Naive thymus-derived CD4-positive, alpha-beta T cell (primary cell): ENCODE data around the gene TFRC. TPM values are rescaled to one million over a fixed set of nuclear protein-coding genes. Genes with fewer than 3 reads are reported as not detected.
A peak's percentile ranks its signal among the peaks of the same experiment; 100 is the strongest.

ENCODE experiments used
- ATAC-seq: fragments of 150-1000 bp; cut with Tn5 transposase; 2 replicates; pipeline ENCODE4 v1.10.0; 2021; ENCODE audit warnings: mild to moderate bottlenecking, moderate library complexity
- CTCF ChIA-PET: fragments of 350-600 bp; sonication (Branson Sonifier 250); formaldehyde crosslinking; loops from one replicate; lab custom pipeline; 2021; ENCODE audit warnings: antibody characterized with exemption; lab: Charles Lee
- POLR2A ChIA-PET: fragments of 350-600 bp; sonication (Branson Sonifier 250); formaldehyde crosslinking; loops from one replicate; lab custom pipeline; 2021; ENCODE audit warnings: antibody characterized with exemption, inconsistent platforms; lab: Charles Lee
- DNase-seq, 9 donors: peaks; one replicate each; pipeline versions ENCODE4 v3.0.0 to v3.0.0-alpha.2; 2020 to 2022; ENCODE audit warnings: mixed read lengths in 1 of 9
- H3K27ac ChIP-seq: one replicate; pipeline ENCODE4 v1.7.0; 2013; ENCODE audit warnings: mild to moderate bottlenecking, low read depth, low read length, moderate library complexity
- H3K27me3 ChIP-seq, 2 donors: one replicate each; pipeline ENCODE4 v1.7.0; 2013; ENCODE audit warnings: low read length in 2 of 2, mild to moderate bottlenecking in 2 of 2, moderate library complexity in 2 of 2; ENCODE audit not compliant: control insufficient read depth in 2 of 2, insufficient read depth in 2 of 2
- H3K36me3 ChIP-seq, 3 experiments: 1 replicate in 2 of 3; 2 replicates in 1 of 3; pipeline ENCODE4 v1.7.0; 2013; ENCODE audit warnings: low read length in 3 of 3, mild to moderate bottlenecking in 3 of 3, moderate library complexity in 1 of 3; ENCODE audit not compliant: insufficient read depth in 3 of 3, control insufficient read depth in 2 of 3
- H3K4me1 ChIP-seq, 2 donors: one replicate each; pipeline ENCODE4 v1.7.0; 2013; ENCODE audit warnings: low read length in 2 of 2, mild to moderate bottlenecking in 2 of 2, moderate library complexity in 1 of 2; ENCODE audit not compliant: control insufficient read depth in 2 of 2, insufficient read depth in 2 of 2
- H3K4me3 ChIP-seq: 2 replicates; pipeline ENCODE4 v1.7.0; 2013; ENCODE audit warnings: mild to moderate bottlenecking, low read length
- H3K9me3 ChIP-seq, 3 experiments: 1 replicate in 2 of 3; 2 replicates in 1 of 3; pipeline ENCODE4 v1.7.0; 2013; ENCODE audit warnings: low read length in 3 of 3; ENCODE audit not compliant: control insufficient read depth in 2 of 3
- H3K27ac Mint-ChIP-seq, 9 donors: one replicate each; pipeline ENCODE4 v1.8.0; 2020 to 2022; ENCODE audit warnings: mixed read lengths in 9 of 9, mild to moderate bottlenecking in 8 of 9, moderate library complexity in 5 of 9, inconsistent platforms in 2 of 9
- H3K27me3 Mint-ChIP-seq, 5 donors: one replicate each; pipeline ENCODE4 v1.8.0; 2021 to 2022; ENCODE audit warnings: mixed read lengths in 5 of 5, mild to moderate bottlenecking in 1 of 5
- H3K36me3 Mint-ChIP-seq, 5 donors: one replicate each; pipeline ENCODE4 v1.8.0; 2020 to 2022; ENCODE audit warnings: mixed read lengths in 5 of 5, mild to moderate bottlenecking in 3 of 5, inconsistent platforms in 1 of 5
- H3K4me1 Mint-ChIP-seq, 7 donors: one replicate each; pipeline ENCODE4 v1.8.0; 2020 to 2022; ENCODE audit warnings: mixed read lengths in 7 of 7, mild to moderate bottlenecking in 3 of 7, inconsistent platforms in 1 of 7
- H3K4me3 Mint-ChIP-seq, 10 donors: one replicate each; pipeline ENCODE4 v1.8.0; 2020 to 2022; ENCODE audit warnings: mild to moderate bottlenecking in 10 of 10, mixed read lengths in 10 of 10, moderate library complexity in 6 of 10, inconsistent platforms in 2 of 10
- H3K9me3 Mint-ChIP-seq, 11 donors: one replicate each; pipeline ENCODE4 v1.8.0; 2020 to 2022; ENCODE audit warnings: mixed read lengths in 11 of 11, mild to moderate bottlenecking in 4 of 11, inconsistent platforms in 1 of 11, moderate library complexity in 1 of 11
- intact Hi-C, 2 donors: fragments of 100-400 bp; cut with micrococcal nuclease; formaldehyde crosslinking; loops; one replicate each; pipeline ENCODE4 v1.15.1; 2023
- polyA plus RNA-seq, 2 donors: library from polyadenylated mRNA; unstranded; fragments of 300-500 nt; fragmentation: Illumina TruSeq; gene quantifications; one replicate each; pipeline ENCODE4 v1.2.3, GENCODE V29; 2021
- total RNA-seq, 6 experiments: library from RNA in 5 of 6; stranded (reverse) in 5 of 6; gene quantifications; 1 replicate in 5 of 6; 2 replicates in 1 of 6; pipeline ENCODE4 v1.2.3 and lab custom pipeline; 2021 to 2026

Gene TFRC
- total and polyA plus RNA-seq, 7 experiments from 2014 or later, result 12.6 to 417 (median 60.2) TPM

GRCh38 chr3:196049653-196050052, 32.2 kb downstream of the TFRC start:
- Mint-ChIP-seq H3K4me1 (peaks cover 0 to 13% (median 0%) of the 10 kb centered on the region in 7 donors), H3K27ac (peak overlapping the region in 7 of 9 donors; percentile 14 to 49 (median 45)), H3K36me3 (peaks cover 8 to 57% (median 23%) of the 10 kb centered on the region in 5 donors), H3K4me3 (peak overlapping the region in 1 of 10 donors; percentile 4), H3K9me3 (no peaks in the 10 kb centered on the region), H3K27me3 (no peaks in the 10 kb centered on the region)
- intact Hi-C loops, result no loop called here
- DNase-seq (no peak), ATAC-seq (no peak)
- peaks cover 21 to 62% (median 45%) of the 10 kb centered on the region in 3 experiments for H3K36me3 ChIP-seq
- ChIA-PET CTCF (no interaction called here), POLR2A (interaction anchor here (1.2 kb wide), 1 partner anchor 17 kb away, joined by 4 read pairs; no protein-coding TSS in a partner anchor)
- no peak overlapping the region for H3K27ac ChIP-seq
- no peak overlapping the region for H3K4me3 ChIP-seq
- no peaks in the 10 kb centered on the region for H3K27me3 ChIP-seq
- H3K4me1 ChIP-seq, result no peaks in the 10 kb centered on the region
- H3K9me3 ChIP-seq, result no peaks in the 10 kb centered on the region

GRCh38 chr3:196048922-196049598, 32.8 kb downstream of the TFRC start:
- CTCF ChIA-PET, result interaction anchor here (0.7 kb wide), 1 partner anchor 24 kb away, joined by 3 read pairs; no protein-coding TSS in a partner anchor
- POLR2A ChIA-PET, result interaction anchor here (1.2 kb wide), 1 partner anchor 18 kb away, joined by 4 read pairs; no protein-coding TSS in a partner anchor
- Histone ChIP-seq H3K36me3 (peaks cover 20 to 57% (median 42%) of the 10 kb centered on the region in 3 experiments), H3K9me3 (no peaks in the 10 kb centered on the region), H3K27me3 (no peaks in the 10 kb centered on the region), H3K27ac (no peak overlapping the region), H3K4me1 (no peaks in the 10 kb centered on the region), H3K4me3 (no peak overlapping the region)
- Mint-ChIP-seq H3K27me3 (no peaks in the 10 kb centered on the region), H3K9me3 (no peaks in the 10 kb centered on the region), H3K4me3 (peak overlapping the region in 1 of 10 donors; percentile 4), H3K36me3 (peaks cover 8 to 56% (median 20%) of the 10 kb centered on the region in 5 donors), H3K4me1 (peaks cover 0 to 13% (median 0%) of the 10 kb centered on the region in 7 donors), H3K27ac (peak overlapping the region in 5 of 9 donors; percentile 14 to 49 (median 45))
- ATAC-seq (no peak), DNase-seq (no peak)
- intact Hi-C loops, result no loop called here

GRCh38 chr3:196047391-196048030, 34.4 kb downstream of the TFRC start:
- no peak overlapping the region for H3K4me3 ChIP-seq
- intact Hi-C loops, result no loop called here
- POLR2A ChIA-PET, result no interaction called here
- ATAC-seq, result no peak
- H3K36me3 Mint-ChIP-seq, result peaks cover 8 to 51% (median 23%) of the 10 kb centered on the region in 5 donors
- H3K27me3 Mint-ChIP-seq, result no peaks in the 10 kb centered on the region
- H3K9me3 Mint-ChIP-seq, result peaks cover 0 to 6% (median 0%) of the 10 kb centered on the region in 11 donors
- H3K36me3 ChIP-seq, result peaks cover 13 to 42% (median 33%) of the 10 kb centered on the region in 3 experiments
- no peaks in the 10 kb centered on the region for H3K9me3 ChIP-seq
- no peak overlapping the region for H3K4me3 Mint-ChIP-seq
- peak overlapping the region in 1 of 9 donors; percentile 9 for H3K27ac Mint-ChIP-seq
- DNase-seq, result no peak
- CTCF ChIA-PET, result no interaction called here
- H3K4me1 Mint-ChIP-seq, result peaks cover 0 to 11% (median 0%) of the 10 kb centered on the region in 7 donors
- no peaks in the 10 kb centered on the region for H3K27me3 ChIP-seq
- no peaks in the 10 kb centered on the region for H3K4me1 ChIP-seq
- no peak overlapping the region for H3K27ac ChIP-seq

GRCh38 chr3:196044513-196044912, 37.4 kb downstream of the TFRC start:
- Histone ChIP-seq H3K36me3 (peaks cover 1 to 13% (median 6%) of the 10 kb centered on the region in 3 experiments), H3K27ac (no peak overlapping the region), H3K4me1 (no peaks in the 10 kb centered on the region), H3K4me3 (no peak overlapping the region), H3K27me3 (no peaks in the 10 kb centered on the region), H3K9me3 (peaks cover 0 to 8% (median 0%) of the 10 kb centered on the region in 3 experiments)
- POLR2A ChIA-PET, result no interaction called here
- Mint-ChIP-seq H3K36me3 (peaks cover 8 to 39% (median 20%) of the 10 kb centered on the region in 5 donors), H3K27me3 (no peaks in the 10 kb centered on the region), H3K9me3 (peaks cover 0 to 33% (median 10%) of the 10 kb centered on the region in 11 donors), H3K4me3 (no peak overlapping the region), H3K4me1 (peaks cover 0 to 8% (median 0%) of the 10 kb centered on the region in 7 donors), H3K27ac (peak overlapping the region in 1 of 9 donors; percentile 43)
- CTCF ChIA-PET, result no interaction called here
- intact Hi-C loops, result no loop called here
- DNase-seq (no peak), ATAC-seq (no peak)

- ChIA-PET POLR2A (no interaction called here), CTCF (no interaction called here)
- H3K36me3 Mint-ChIP-seq, result peaks cover 6 to 34% (median 13%) of the 10 kb centered on the region in 5 donors
- intact Hi-C loops, result no loop called here
- H3K9me3 Mint-ChIP-seq, result peaks cover 0 to 34% (median 12%) of the 10 kb centered on the region in 11 donors
- H3K4me3 Mint-ChIP-seq, result no peak overlapping the region
- Histone ChIP-seq H3K27me3 (no peaks in the 10 kb centered on the region), H3K36me3 (no peaks in the 10 kb centered on the region), H3K4me1 (no peaks in the 10 kb centered on the region), H3K4me3 (no peak overlapping the region), H3K27ac (no peak overlapping the region), H3K9me3 (peaks cover 0 to 8% (median 0%) of the 10 kb centered on the region in 3 experiments)
- ATAC-seq (no peak), DNase-seq (no peak)
- H3K27me3 Mint-ChIP-seq, result no peaks in the 10 kb centered on the region
- no peak overlapping the region for H3K27ac Mint-ChIP-seq
- H3K4me1 Mint-ChIP-seq, result peaks cover 0 to 3% (median 0%) of the 10 kb centered on the region in 7 donors
Measured at GRCh38 chr3:196042673-196043072, 39.2 kb downstream of the TFRC start.

- H3K4me3 ChIP-seq, result no peak overlapping the region
- H3K4me1 ChIP-seq, result no peaks in the 10 kb centered on the region
- H3K27me3 ChIP-seq, result no peaks in the 10 kb centered on the region
- DNase-seq, result no peak
- CTCF ChIA-PET, result interaction anchor here (0.7 kb wide), 1 partner anchor 20 kb away, joined by 3 read pairs; no protein-coding TSS in a partner anchor
- peaks cover 0 to 8% (median 0%) of the 10 kb centered on the region in 3 experiments for H3K9me3 ChIP-seq
- intact Hi-C loops, result no loop called here
- Mint-ChIP-seq H3K9me3 (peaks cover 0 to 44% (median 15%) of the 10 kb centered on the region in 11 donors), H3K27ac (no peak overlapping the region), H3K36me3 (peaks cover 4 to 30% (median 11%) of the 10 kb centered on the region in 5 donors), H3K4me1 (peaks cover 0 to 4% (median 0%) of the 10 kb centered on the region in 7 donors), H3K27me3 (no peaks in the 10 kb centered on the region), H3K4me3 (no peak overlapping the region)
- no peak overlapping the region for H3K27ac ChIP-seq
- ATAC-seq, result no peak
- POLR2A ChIA-PET, result interaction anchor here (0.6 kb wide), 1 partner anchor 190 kb away, joined by 3 read pairs; no protein-coding TSS in a partner anchor
- H3K36me3 ChIP-seq, result no peaks in the 10 kb centered on the region
Measured at GRCh38 chr3:196039359-196039758, 42.5 kb downstream of the TFRC start.
